LNCAP (cell line): ENCODE data around the gene TNRC6B.
A peak's percentile ranks its signal among the peaks of the same experiment; 100 is the strongest.

Experiments
- TF ChIP-seq, protein P1 (sequence below): fragments of 450-650 bp; IDR thresholded peaks from 2 replicates; pipeline ENCODE4 v1.5.1; 2017; ENCODE audit warnings: mild to moderate bottlenecking

The TNRC6B gene

DNA sequence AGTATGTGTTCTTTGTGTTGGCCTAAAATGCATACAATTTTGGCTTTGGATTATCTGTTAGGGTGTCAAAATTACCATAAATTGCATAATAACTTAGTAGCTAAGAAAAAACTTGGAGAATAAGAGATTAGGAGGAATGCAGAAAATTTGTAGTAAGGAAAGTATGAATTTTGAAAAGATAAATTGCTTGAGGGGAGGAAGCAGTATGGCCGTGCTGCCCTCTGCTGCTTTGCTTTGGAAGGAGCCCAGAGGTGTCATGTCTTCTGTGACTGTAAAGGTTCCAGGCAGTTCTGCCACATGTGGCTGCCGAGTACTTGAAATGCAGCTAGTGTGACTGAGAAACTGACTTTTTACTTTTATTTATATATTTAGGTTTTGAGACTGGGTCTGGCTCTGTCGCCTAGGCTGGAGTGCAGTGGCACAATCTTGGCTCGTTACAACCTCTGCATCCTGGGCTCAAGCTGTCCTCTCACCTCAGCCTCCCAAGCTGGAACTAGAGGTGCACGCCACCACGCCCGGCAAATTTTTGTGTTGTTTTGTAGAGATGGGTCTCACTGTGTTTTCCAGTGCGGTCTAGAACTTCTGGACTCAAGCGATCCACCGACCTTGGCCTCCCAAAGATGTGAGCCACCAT is 170.4 kb downstream of the TNRC6B start:
- TF ChIP-seq, protein P1, sequence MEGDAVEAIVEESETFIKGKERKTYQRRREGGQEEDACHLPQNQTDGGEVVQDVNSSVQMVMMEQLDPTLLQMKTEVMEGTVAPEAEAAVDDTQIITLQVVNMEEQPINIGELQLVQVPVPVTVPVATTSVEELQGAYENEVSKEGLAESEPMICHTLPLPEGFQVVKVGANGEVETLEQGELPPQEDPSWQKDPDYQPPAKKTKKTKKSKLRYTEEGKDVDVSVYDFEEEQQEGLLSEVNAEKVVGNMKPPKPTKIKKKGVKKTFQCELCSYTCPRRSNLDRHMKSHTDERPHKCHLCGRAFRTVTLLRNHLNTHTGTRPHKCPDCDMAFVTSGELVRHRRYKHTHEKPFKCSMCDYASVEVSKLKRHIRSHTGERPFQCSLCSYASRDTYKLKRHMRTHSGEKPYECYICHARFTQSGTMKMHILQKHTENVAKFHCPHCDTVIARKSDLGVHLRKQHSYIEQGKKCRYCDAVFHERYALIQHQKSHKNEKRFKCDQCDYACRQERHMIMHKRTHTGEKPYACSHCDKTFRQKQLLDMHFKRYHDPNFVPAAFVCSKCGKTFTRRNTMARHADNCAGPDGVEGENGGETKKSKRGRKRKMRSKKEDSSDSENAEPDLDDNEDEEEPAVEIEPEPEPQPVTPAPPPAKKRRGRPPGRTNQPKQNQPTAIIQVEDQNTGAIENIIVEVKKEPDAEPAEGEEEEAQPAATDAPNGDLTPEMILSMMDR = peak; percentile 87

DNA sequence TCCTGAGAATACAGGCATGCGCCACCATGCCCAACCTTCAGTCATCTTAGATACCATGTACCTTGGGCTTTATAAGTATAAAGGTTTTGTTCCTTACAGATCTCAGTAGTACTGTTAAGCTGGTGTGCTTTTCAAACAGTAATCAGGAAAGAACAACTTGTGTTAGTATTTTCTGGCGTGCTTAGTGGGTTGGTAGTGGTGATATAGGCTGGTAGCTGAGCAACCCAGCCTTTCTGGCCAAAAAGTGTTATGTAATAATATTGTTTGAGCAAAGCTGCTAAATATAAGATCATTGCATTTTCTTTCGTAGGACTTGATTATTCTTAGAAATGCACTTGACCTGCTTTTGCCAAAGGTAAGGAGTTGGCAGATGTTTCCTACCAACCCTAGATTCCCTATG is 175.0 kb downstream of the TNRC6B start:
- TF ChIP-seq, protein P1 = no peak

DNA sequence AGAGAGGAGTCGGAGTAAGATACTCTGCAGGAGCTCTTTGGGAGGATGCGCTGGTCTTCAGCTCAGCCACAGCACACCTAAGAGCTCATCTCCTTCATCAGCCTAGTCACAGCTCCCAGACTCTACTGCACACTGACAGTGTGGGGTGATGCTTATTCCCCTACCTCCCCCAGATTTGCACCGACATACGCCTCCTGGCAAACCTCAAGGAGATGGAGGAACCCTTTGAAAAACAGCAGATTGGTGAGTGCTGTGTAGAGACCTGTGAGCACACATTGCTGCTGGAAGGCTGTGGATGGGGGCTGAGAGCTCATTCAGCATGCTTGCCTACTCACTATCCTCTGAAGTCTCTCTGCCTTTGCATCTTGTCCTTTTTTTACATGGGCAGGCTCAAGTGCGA is 183.4 kb downstream of the TNRC6B start:
- TF ChIP-seq, protein P1 = no peak

DNA sequence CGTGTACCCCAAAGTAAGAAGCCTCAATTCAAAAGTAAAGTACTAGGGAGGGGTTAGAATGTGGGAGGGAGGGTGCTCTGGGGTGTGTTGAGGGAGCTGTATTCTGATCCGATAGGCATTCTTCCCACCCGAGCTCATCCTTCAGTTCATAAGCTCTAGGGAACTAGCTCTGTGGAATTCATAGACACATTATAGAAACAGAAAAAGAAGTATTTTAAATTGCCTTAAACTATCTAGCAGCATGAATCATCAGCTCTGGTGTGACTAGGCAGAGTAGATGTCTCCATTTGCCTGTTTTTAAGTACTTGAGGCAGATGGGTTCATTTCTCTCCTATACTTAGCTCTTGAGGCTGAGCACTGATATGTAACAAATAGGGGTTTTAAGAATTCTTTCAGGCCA is 185.3 kb downstream of the TNRC6B start:
- TF ChIP-seq, protein P1 = no peak

DNA sequence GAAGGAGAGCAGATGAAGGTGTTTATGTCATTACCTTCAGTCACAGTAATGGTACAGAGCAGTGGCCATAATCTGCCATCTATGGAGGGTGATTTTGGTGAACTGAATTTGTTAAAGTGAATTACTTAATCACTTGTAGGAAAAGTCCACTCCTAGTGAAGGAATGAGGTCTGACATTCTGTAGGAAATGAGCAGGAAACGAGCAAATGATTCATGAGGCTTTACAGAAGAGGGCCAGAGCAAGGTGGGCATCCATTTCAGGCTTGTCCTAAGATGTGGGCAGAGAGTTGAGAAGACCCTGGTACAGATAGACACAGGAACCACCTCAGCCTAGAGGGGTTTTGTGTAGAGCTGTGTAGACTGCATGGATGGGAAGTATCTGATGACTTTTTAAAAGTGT is 186.7 kb downstream of the TNRC6B start:
- TF ChIP-seq, protein P1 = no peak

DNA sequence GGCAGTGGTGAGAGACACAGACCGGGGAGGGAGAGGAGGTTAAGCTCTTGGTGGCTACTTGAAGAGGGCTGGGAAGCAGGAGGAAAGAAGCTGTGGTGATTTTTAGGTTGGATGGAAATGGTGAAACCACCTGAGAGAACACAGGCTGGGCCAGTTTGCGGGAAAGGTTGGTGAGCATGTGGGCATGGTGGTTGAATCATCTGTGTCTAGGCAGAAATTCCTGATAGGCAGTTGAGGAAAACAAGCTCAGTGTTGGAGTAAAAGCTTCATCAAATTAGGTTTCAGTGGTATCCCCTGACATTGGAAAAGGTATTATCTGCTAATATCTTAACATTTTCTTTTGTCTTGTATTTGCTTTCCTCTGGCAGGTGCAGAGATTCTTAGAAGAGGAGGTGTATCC is 188.3 kb downstream of the TNRC6B start:
- TF ChIP-seq, protein P1 = no peak

DNA sequence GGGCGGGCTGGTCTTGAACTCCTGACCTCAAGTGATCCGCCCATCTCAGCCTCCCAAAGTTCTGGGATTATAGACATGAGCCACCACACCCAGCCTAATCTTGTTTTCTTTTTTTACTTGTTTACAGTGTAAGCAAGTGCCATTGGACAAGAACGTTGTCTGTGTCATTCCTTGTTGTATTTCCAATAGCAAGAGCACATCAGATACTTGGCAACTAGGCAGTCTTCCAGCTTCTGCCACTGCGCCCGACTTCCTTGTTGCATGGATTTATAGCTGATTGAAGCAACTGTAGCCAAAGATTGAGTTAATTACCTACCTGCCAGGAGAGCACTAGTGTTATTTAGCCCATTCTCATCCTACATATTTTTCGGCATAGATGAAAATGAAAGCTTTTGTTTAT is 189.6 kb downstream of the TNRC6B start:
- TF ChIP-seq, protein P1 = no peak

DNA sequence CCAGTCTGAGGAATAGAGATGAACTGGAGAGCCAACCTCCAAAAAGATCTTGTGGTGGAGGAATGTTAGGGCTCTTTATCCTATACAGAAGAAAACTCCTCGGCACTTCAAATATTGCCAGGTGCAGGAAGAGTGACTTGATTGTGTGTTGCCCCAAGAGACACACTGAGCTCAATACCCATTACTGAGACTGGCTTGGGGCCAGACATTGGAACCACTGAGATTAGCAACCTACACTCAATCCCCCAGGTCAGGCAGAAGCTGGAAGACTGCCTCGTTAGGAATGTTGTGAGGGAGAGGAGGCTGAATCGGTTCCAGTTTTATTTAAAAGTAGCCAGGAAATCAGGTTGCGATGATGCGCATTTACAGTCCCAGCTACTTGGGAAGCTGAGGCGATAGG is 190.3 kb downstream of the TNRC6B start:
- TF ChIP-seq, protein P1 = no peak
